Caco-2 (cell line): ENCODE measurements around the gene LMNB1. TPM values are rescaled to one million over a fixed set of nuclear protein-coding genes. Genes with fewer than 3 reads are reported as not detected.

ENCODE experiments used
- BruUV-seq: library from RNA; stranded (reverse); fragments of 400-500 nt; replicated peaks from 2 replicates; lab custom pipeline; 2021; lab: Mats Ljungman, UMichigan
- CTCF ChIA-PET: fragments of 300-600 bp; sonication (Branson Sonifier 250); formaldehyde crosslinking; loops from one replicate; lab custom pipeline; 2022; ENCODE audit warnings: antibody characterized with exemption; lab: Charles Lee
- POLR2A ChIA-PET: fragments of 300-600 bp; sonication (Branson Sonifier 250); formaldehyde crosslinking; loops from one replicate; lab custom pipeline; 2022; ENCODE audit warnings: antibody characterized with exemption; lab: Charles Lee
- DNase-seq, 2 experiments: peaks; one replicate each; pipeline versions ENCODE4 v3.0.0 to v3.0.0-alpha.2; 2020 to 2022
- H3K27me3 ChIP-seq: replicated peaks from 2 replicates; pipeline ENCODE4 v1.6.0; 2011; ENCODE audit warnings: low read length; ENCODE audit not compliant: control insufficient read depth, insufficient read depth
- H3K36me3 ChIP-seq: 2 replicates; pipeline ENCODE4 v1.5.1; 2011; ENCODE audit warnings: low read length; ENCODE audit not compliant: control insufficient read depth, insufficient read depth
- H3K4me1 ChIP-seq: fragments of 250-450 bp; sonication (Bioruptor Pico); 2 replicates; pipeline ENCODE4 v1.5.1; 2020; ENCODE audit warnings: mild to moderate bottlenecking
- H3K4me3 ChIP-seq: 2 replicates; pipeline ENCODE4 v1.5.1; 2011; ENCODE audit warnings: low read depth, mild to moderate bottlenecking, control low read depth, low read length
- H3K9me3 ChIP-seq: fragments of 250-450 bp; sonication (Bioruptor Pico); 2 replicates; pipeline ENCODE4 v1.5.1; 2020; ENCODE audit warnings: mild to moderate bottlenecking, moderate library complexity
- H3K27ac Mint-ChIP-seq: one replicate; pipeline ENCODE4 v1.8.0; 2022; ENCODE audit warnings: mixed read lengths; ENCODE audit not compliant: unreplicated experiment
- H3K27me3 Mint-ChIP-seq: one replicate; pipeline ENCODE4 v1.8.0; 2022; ENCODE audit warnings: mixed read lengths; ENCODE audit not compliant: insufficient read depth, unreplicated experiment
- H3K36me3 Mint-ChIP-seq: one replicate; pipeline ENCODE4 v1.8.0; 2022; ENCODE audit warnings: mild to moderate bottlenecking, mixed read lengths; ENCODE audit not compliant: insufficient read depth, unreplicated experiment
- H3K4me1 Mint-ChIP-seq: one replicate; pipeline ENCODE4 v1.8.0; 2022; ENCODE audit warnings: low read depth, mixed read lengths; ENCODE audit not compliant: unreplicated experiment
- H3K4me3 Mint-ChIP-seq: one replicate; pipeline ENCODE4 v1.8.0; 2022; ENCODE audit warnings: mild to moderate bottlenecking, moderate library complexity, mixed read lengths; ENCODE audit not compliant: unreplicated experiment
- H3K9me3 Mint-ChIP-seq: one replicate; pipeline ENCODE4 v1.8.0; 2022; ENCODE audit warnings: mixed read lengths; ENCODE audit not compliant: unreplicated experiment
- intact Hi-C: fragments of 100-400 bp; cut with micrococcal nuclease; formaldehyde crosslinking; loops from one replicate; pipeline ENCODE4 v1.10.0; 2022; ENCODE audit not compliant: unreplicated experiment
- total RNA-seq: library from RNA; stranded (reverse); gene quantifications from 2 replicates; pipeline ENCODE4 v1.2.3, GENCODE V29; 2022
- TF ChIP-seq, protein P1 (sequence below), 2 experiments: fragments of 200-600 bp in 1 of 2; IDR thresholded peaks; 1 replicate in 1 of 2; 2 replicates in 1 of 2; pipeline versions ENCODE4 v1.5.1 to v1.8.0; 2011 to 2022; ENCODE audit warnings: antibody characterized with exemption in 1 of 2, control low read depth in 1 of 2, inconsistent platforms in 1 of 2, low read depth in 1 of 2, low read length in 1 of 2, mild to moderate bottlenecking in 1 of 2, moderate library complexity in 1 of 2; ENCODE audit not compliant: insufficient read depth in 1 of 2, severe bottlenecking in 1 of 2, unreplicated experiment in 1 of 2

Gene LMNB1
- total RNA-seq, 1 experiment from 2014 or later, result 152 TPM

DNA sequence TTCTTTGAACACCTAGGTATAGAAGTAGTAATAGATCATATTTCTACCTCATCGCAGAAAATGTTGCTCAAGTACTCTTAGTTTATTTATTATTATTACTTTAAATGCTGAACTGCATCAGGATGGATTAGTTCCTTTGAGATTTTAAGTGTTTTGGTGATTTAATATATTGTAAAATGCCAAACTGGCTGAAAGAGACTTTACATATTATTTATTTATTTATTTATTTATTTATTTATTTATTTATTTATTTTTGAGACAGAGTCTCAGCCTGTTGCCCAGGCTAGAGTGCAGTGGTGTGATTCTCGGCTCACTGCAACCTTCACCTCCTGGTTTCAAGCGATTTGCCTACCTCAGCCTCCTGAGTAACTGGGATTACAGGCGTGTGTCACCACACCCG is 42.3 kb downstream of the LMNB1 start:
- peaks cover 64% of the 10 kb centered on the region for H3K36me3 Mint-ChIP-seq

DNA sequence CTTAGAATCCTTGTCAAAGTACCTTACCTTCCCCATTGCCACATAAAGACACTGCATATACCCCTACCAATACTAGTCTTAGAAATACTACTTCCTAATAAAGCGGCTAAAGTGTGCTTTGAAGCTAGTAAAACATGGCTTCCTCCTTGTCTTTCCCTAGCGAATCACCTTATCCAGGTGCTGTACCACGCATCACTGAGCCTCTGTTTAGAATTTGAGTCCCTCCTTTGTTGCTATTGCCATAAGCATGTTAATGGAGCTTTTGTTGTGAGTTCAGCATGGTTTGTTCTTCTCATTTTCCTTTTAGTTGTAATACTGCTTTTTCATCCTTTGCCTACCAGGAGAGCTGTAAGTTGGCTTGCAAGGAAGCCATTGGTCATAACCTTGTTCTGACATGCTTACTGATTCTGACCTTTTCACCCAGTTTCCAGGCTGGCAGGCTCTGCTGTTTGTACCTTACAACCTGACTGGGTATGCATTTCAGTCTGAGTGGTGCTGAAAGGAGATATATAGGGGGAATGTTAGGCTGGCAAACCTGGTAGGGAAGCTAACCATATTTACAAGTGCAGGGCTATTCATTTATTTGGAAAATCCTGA is 49.8 kb downstream of the LMNB1 start:
- no peak for DNase-seq
- Mint-ChIP-seq H3K27ac (no peak overlapping the region), H3K9me3 (no peaks in the 10 kb centered on the region), H3K4me1 (no peaks in the 10 kb centered on the region), H3K27me3 (no peaks in the 10 kb centered on the region), H3K4me3 (no peak overlapping the region), H3K36me3 (peaks cover 77% of the 10 kb centered on the region)
- BruUV-seq, result no TSS peak
- TF ChIP-seq, protein P1, sequence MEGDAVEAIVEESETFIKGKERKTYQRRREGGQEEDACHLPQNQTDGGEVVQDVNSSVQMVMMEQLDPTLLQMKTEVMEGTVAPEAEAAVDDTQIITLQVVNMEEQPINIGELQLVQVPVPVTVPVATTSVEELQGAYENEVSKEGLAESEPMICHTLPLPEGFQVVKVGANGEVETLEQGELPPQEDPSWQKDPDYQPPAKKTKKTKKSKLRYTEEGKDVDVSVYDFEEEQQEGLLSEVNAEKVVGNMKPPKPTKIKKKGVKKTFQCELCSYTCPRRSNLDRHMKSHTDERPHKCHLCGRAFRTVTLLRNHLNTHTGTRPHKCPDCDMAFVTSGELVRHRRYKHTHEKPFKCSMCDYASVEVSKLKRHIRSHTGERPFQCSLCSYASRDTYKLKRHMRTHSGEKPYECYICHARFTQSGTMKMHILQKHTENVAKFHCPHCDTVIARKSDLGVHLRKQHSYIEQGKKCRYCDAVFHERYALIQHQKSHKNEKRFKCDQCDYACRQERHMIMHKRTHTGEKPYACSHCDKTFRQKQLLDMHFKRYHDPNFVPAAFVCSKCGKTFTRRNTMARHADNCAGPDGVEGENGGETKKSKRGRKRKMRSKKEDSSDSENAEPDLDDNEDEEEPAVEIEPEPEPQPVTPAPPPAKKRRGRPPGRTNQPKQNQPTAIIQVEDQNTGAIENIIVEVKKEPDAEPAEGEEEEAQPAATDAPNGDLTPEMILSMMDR (IDR thresholded peaks at IDR 0.05; ENCODE audit: insufficient read depth in 1 of 2, low read depth in 1 of 2, low read length in 1 of 2, severe bottlenecking in 1 of 2, unreplicated experiment in 1 of 2), result no peak
- POLR2A ChIA-PET, result no interaction called here
- Histone ChIP-seq H3K4me3 (no peak overlapping the region), H3K4me1 (no peaks in the 10 kb centered on the region), H3K9me3 (no peaks in the 10 kb centered on the region), H3K36me3 (peaks cover 2% of the 10 kb centered on the region; the same call in 1 of the 2 replicates), H3K27me3 (no peaks in the 10 kb centered on the region)
- CTCF ChIA-PET, result no interaction called here
- intact Hi-C loops, result no loop called here

More for the DNA sequence above, 42.3 kb downstream of the LMNB1 start:
- no peak overlapping the region for H3K4me3 Mint-ChIP-seq
- intact Hi-C loops, result no loop called here
- no peak for DNase-seq
- ChIA-PET CTCF (no interaction called here), POLR2A (no interaction called here)
- Histone ChIP-seq H3K4me3 (no peak overlapping the region), H3K27me3 (no peaks in the 10 kb centered on the region), H3K9me3 (no peaks in the 10 kb centered on the region), H3K4me1 (no peaks in the 10 kb centered on the region), H3K36me3 (peaks cover 2% of the 10 kb centered on the region; the same call in 1 of the 2 replicates)
- H3K9me3 Mint-ChIP-seq, result no peaks in the 10 kb centered on the region
- H3K27ac Mint-ChIP-seq, result no peak overlapping the region
- H3K27me3 Mint-ChIP-seq, result no peaks in the 10 kb centered on the region
- no TSS peak for BruUV-seq
- no peaks in the 10 kb centered on the region for H3K4me1 Mint-ChIP-seq
- TF ChIP-seq, protein P1 (IDR thresholded peaks at IDR 0.05; ENCODE audit: insufficient read depth in 1 of 2, low read depth in 1 of 2, low read length in 1 of 2, severe bottlenecking in 1 of 2, unreplicated experiment in 1 of 2), result no peak

DNA sequence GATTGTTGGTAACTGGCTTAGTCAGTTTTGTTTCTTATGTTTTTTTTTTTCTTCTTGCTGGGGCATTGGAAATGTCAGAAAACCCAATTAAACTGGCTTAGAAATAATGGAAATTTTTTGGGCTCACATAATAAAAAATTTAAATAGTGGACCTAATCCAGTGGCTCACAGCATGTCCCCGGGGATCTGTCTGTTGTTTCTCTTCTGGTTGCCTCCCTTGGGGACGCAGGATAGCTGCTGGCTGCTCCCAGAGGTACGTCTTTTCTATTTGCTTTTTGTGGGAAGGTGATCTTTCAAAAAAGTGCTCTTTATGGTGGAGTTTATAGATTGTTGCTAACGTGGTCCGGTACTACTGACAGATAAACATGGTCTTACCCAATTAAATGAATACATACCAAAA is 52.2 kb downstream of the LMNB1 start:
- ChIA-PET CTCF (no interaction called here), POLR2A (interaction anchor here (0.6 kb wide), 1 partner anchor 842 kb away, joined by 4 read pairs; no protein-coding TSS in a partner anchor)
- no peaks in the 10 kb centered on the region for H3K9me3 Mint-ChIP-seq
- H3K4me3 ChIP-seq, result no peak overlapping the region
- H3K27ac Mint-ChIP-seq, result no peak overlapping the region
- no peaks in the 10 kb centered on the region for H3K4me1 ChIP-seq
- no TSS peak for BruUV-seq
- TF ChIP-seq, protein P1 (IDR thresholded peaks at IDR 0.05; ENCODE audit: insufficient read depth in 1 of 2, low read depth in 1 of 2, low read length in 1 of 2, severe bottlenecking in 1 of 2, unreplicated experiment in 1 of 2), result no peak
- no peaks in the 10 kb centered on the region for H3K27me3 Mint-ChIP-seq
- no peak overlapping the region for H3K4me3 Mint-ChIP-seq
- intact Hi-C loops, result no loop called here
- no peaks in the 10 kb centered on the region for H3K9me3 ChIP-seq
- H3K36me3 ChIP-seq, result peaks cover 2% of the 10 kb centered on the region; the same call in 1 of the 2 replicates
- H3K27me3 ChIP-seq, result no peaks in the 10 kb centered on the region
- no peak for DNase-seq
- H3K4me1 Mint-ChIP-seq, result no peaks in the 10 kb centered on the region
- H3K36me3 Mint-ChIP-seq, result peaks cover 81% of the 10 kb centered on the region
